HG03066 (cell line): ENCODE results near the gene IPO7.

Experiments
- ATAC-seq: cut with Tn5 transposase; IDR thresholded peaks from one replicate; pipeline ENCODE4 v1.9.1; 2021; ENCODE audit warnings: low read depth; ENCODE audit not compliant: unreplicated experiment

Gene IPO7

GRCh38 chr11:9489080-9489765 lies 104.8 kb downstream of the IPO7 start:
- ATAC-seq = no peak

- no peak for ATAC-seq
Observed at GRCh38 chr11:9490376-9490775, 105.9 kb downstream of the IPO7 start.

GRCh38 chr11:9493492-9493891 lies 109.0 kb downstream of the IPO7 start:
- no peak for ATAC-seq

- no peak for ATAC-seq
Observed at GRCh38 chr11:9494316-9494715, 109.9 kb downstream of the IPO7 start.

GRCh38 chr11:9495803-9496514 lies 111.5 kb downstream of the IPO7 start:
- no peak for ATAC-seq
